GM18508 (cell line): ENCODE results near the gene TSPOAP1.
"Not testable (repeated sequence)": the region's sequence is repeated elsewhere in the genome, so short reads cannot be mapped to it uniquely, and the experiment has no call there.

Source experiments
- ATAC-seq: cut with Tn5 transposase; IDR thresholded peaks from one replicate; pipeline ENCODE4 v1.9.1; 2021; ENCODE audit warnings: moderate number of reproducible peaks; ENCODE audit not compliant: insufficient read depth, unreplicated experiment

The TSPOAP1 gene

GRCh38 chr17:58341136-58341860 lies 12.7 kb upstream of the TSPOAP1 start:
- not testable (repeated sequence) for ATAC-seq

GRCh38 chr17:58340405-58340876 lies 11.8 kb upstream of the TSPOAP1 start:
- no peak for ATAC-seq

- ATAC-seq: no peak
Measured at GRCh38 chr17:58339755-58340404, 11.3 kb upstream of the TSPOAP1 start.

GRCh38 chr17:58338841-58339754 lies 10.5 kb upstream of the TSPOAP1 start:
- ATAC-seq: no peak

- ATAC-seq: no peak
Measured at GRCh38 chr17:58338454-58338840, 9.9 kb upstream of the TSPOAP1 start.

GRCh38 chr17:58337600-58338453 lies 9.2 kb upstream of the TSPOAP1 start:
- peak; percentile 39 for ATAC-seq

DNA sequence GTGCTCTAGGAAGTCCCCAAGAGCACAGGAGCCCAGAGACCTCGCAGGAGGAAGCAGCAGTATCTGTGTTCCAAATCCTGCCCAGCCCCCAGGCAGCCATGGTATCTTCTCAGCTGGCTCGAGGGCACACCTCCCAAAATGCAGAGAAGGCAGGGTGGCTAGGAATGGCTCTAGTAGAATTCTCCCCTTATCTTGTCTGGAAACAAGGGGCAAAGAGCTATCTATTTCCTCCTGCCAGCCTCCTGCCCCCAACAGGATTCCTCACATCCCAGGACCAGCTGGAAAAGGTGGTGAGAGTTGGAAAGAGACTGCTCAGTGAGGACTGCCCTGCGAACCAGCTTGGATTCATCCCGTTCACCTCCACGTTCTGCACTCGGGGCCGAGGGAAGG lies 8.6 kb upstream of the TSPOAP1 start:
- no peak for ATAC-seq

- ATAC-seq: no peak
Measured at GRCh38 chr17:58336456-58337209, 8.0 kb upstream of the TSPOAP1 start.

GRCh38 chr17:58335779-58336455 lies 7.3 kb upstream of the TSPOAP1 start:
- no peak for ATAC-seq

GRCh38 chr17:58335061-58335731 lies 6.6 kb upstream of the TSPOAP1 start:
- no peak for ATAC-seq

DNA sequence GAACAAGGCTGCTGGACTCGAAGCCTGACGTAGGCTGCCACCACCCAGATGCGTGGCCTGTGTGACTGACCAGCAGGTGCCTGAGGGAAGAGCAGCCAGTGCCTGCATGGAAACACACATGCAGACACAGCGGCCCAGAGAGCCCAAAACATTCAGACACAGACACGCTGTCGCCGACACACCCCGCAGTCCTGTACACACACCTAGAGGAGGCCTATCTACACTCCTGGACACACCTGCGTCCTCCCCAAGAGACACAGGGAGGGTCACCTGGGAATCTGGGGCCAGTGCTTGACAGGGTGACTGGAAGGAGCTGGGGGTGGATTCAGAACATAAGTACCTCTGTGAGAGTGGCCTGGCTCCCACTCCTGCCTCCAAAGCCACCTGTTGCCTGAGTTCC lies 6.1 kb upstream of the TSPOAP1 start:
- no peak for ATAC-seq

DNA sequence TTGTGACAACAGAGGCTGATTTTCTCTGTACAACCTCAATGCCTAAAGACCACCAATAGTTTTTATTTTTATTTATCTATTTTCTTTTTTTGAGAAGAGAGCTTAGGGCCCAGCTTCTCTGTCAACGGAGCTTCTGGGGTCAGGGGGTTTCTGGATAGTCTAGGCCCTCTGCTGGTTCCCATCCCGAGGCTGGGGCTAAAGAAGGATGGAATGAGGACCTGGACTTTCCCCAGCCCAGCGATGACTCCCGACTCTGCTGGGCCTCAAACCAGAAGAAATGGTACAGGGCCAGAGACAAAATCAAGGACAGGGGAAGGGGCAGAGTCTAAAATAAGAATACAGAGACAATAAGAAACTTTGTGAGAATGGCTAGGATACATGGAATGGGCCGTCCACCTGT lies 5.7 kb upstream of the TSPOAP1 start:
- no peak for ATAC-seq

GRCh38 chr17:58333736-58334207 lies 5.2 kb upstream of the TSPOAP1 start:
- no peak for ATAC-seq

DNA sequence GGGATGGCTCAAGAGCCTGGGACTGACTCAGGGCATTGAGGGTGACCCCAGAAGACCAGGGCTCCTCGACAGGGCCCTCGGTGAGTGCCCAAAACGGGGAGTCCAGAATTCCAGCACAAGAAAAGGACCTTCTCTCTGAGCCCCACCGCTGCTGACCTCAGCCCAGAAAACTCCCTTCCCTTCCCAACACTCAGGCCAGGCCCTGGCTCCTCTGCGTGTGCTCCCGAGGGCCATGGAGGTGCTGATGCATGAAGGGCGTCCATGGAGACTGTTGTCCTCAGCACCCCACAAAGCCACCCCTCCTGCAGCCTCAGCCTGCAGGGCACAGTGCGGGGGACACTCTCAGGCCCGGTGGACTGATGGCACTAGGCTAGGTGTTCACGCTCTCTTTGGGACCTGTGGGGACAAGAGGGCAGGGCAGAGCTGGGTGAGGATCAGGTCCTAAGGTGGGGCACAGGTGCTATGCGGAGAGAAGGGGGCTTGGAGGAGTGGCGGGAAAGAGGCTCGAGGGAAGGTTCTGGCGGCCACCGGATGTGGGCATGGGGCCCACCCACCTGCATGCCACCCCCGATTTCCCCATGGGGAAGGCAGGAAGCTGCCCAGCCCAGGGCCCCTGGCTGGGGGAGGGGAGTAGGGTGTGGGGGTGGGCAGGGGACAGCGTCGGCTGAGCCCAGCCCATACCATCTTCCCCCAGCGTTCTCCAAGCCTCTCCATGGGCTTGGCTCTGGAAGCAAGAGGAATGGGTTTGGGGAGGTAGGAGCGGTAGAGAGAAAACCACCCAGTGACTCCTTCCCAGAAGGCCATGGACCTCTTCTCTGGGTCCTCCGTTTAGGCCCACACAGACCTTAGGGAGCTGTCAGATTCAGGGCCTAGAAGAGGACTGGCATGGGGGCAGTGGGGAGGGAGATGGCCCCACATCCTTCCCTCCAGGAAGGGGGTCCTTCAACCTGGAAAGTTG lies 4.5 kb upstream of the TSPOAP1 start:
- no peak for ATAC-seq

DNA sequence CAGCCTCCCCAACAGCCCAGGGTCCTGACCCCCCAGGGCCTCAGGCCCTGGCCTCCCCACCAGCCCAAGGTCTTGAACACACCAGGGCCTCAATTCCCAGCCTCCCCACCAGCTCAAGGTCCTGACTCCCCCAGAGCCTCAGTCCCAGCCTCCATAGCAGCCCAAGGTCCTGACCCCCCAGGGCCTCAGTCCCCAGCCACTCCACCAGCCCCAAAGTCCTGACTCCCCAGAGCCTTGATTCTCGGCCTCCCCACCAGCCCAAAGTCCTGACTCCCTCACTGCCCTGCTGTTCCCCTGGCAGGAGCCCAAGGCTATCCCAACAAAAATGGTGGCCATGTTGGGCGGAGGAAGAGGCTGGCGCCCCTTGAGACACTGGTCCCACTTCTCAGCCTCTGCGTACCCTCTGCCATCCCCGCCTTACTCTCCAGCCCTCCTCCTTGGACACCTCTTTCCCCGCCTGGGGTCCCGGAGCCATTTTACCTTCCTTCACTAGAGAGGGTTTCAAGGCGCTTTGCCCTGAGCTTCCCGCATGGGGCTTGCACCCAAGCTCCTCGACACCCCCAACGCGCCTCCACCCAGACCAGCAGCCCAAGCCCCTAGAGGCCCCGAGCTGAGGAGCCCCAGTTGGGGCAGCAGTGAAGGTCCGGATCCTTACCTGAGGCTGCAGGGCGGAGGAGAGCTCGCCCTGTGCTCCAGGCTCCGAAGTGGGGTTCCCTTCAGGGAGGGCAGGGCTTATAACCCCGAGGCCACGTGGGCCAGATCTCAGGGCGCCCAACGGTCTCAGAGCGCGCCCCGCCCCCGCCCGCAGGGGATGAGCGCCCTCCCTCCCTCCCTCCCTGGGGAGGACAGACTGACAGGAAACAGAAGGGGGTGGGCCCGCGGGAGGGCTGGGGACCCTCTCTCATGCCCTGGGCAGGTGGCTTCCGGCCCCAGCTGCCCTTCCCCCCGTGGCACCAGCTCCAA lies 3.5 kb upstream of the TSPOAP1 start:
- ATAC-seq: no peak
